OCI-LY3 (cell line): ENCODE data around the gene PGF.

ENCODE experiments used
- H2AFZ ChIP-seq: fragments of 200-600, 300-600 bp; shearing (Covaris generic); 2 replicates; pipeline ENCODE4 v1.6.0; 2014; ENCODE audit warnings: antibody characterized with exemption, low read depth, low read length
- H3K27ac ChIP-seq: fragments of 200-600, 300-600 bp; sonication (generic); 2 replicates; pipeline ENCODE4 v1.5.1; 2014; ENCODE audit warnings: mild to moderate bottlenecking, low read length, moderate library complexity, mixed read lengths
- H3K27me3 ChIP-seq: fragments of 200-600, 300-600 bp; sonication (generic); 2 replicates; pipeline ENCODE4 v1.6.1; 2014; ENCODE audit warnings: low read depth, low read length, mixed read lengths
- H3K36me3 ChIP-seq: fragments of 200-600, 300-600 bp; sonication (generic); replicated peaks from 2 replicates; pipeline ENCODE3; 2014; ENCODE audit warnings: low read depth, low read length, mixed read lengths
- H3K4me1 ChIP-seq: fragments of 300-600, 200-600 bp; sonication (generic); 2 replicates; pipeline ENCODE4 v1.6.1; 2014; ENCODE audit warnings: low read length, mixed read lengths
- H3K4me2 ChIP-seq: fragments of 200-600, 300-600 bp; sonication (generic); 2 replicates; pipeline ENCODE4 v1.6.1; 2014; ENCODE audit warnings: low read length, mixed read lengths
- H3K4me3 ChIP-seq: fragments of 300-600, 200-600 bp; sonication (generic); 2 replicates; pipeline ENCODE4 v1.5.1; 2014; ENCODE audit warnings: antibody characterized with exemption, mild to moderate bottlenecking, low read length, moderate library complexity
- H3K79me2 ChIP-seq: fragments of 300-600, 200-600 bp; shearing (Covaris generic); 2 replicates; pipeline ENCODE4 v1.6.1; 2014; ENCODE audit warnings: mild to moderate bottlenecking, low read length, mixed read lengths
- H3K9ac ChIP-seq: fragments of 300-600, 200-600 bp; shearing (Covaris generic); 2 replicates; pipeline ENCODE4 v1.6.0; 2014; ENCODE audit warnings: mild to moderate bottlenecking, low read length, moderate library complexity
- H3K9me3 ChIP-seq: fragments of 200-600, 300-600 bp; shearing (Covaris generic); 2 replicates; pipeline ENCODE4 v1.6.1; 2014; ENCODE audit warnings: low read length, mixed read lengths; ENCODE audit not compliant: insufficient read depth
- H4K20me1 ChIP-seq: fragments of 200-600, 300-600 bp; sonication (generic); 2 replicates; pipeline ENCODE4 v1.6.1; 2016; ENCODE audit warnings: low read length, mixed read lengths; ENCODE audit not compliant: insufficient read depth
- EZH2phosphoT487 ChIP-seq: fragments of 200-600 bp; shearing (Covaris generic); IDR thresholded peaks from 2 replicates; pipeline ENCODE4 v1.6.1; 2018; ENCODE audit warnings: antibody characterized with exemption, mixed run types, low read depth
- TF ChIP-seq, protein P1 (sequence below): fragments of 200-600, 300-600 bp; sonication (generic); IDR thresholded peaks from 2 replicates; pipeline ENCODE4 v1.5.1; 2014; ENCODE audit warnings: antibody characterized with exemption, low read length, low read depth

The PGF gene

DNA sequence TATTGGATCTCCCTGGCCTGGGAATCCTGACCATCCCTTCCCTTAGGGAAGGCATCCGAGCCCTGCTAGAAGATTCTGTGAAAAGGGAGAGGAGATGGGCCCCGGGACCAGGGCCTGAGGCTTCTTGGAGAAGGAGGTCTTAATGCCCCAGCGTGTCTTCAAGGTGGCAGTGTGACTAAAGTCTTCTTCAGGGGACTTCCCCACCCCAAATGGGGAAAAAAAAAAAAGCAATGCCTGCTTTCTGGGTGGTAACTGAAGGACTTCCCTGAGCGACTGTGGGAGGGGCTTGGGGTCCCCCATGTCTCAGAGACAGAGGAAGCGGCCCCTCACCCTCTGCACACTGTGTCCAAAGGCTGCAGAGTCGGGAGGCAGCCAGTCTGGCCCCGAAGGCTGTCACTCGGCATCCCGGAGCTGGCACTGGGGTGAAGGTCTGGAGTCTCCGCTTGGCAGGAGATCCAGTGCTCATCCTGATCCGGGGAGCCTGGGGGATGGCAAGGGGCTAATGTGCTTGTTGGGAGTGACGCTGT lies 7.8 kb upstream of the PGF start:
- H3K4me1 ChIP-seq: peaks cover 33% of the 10 kb centered on the region
- peak overlapping the region; percentile 87 for H3K4me2 ChIP-seq
- H3K9me3 ChIP-seq: no peaks in the 10 kb centered on the region
- H3K27me3 ChIP-seq: no peaks in the 10 kb centered on the region
- H3K9ac ChIP-seq: peak overlapping the region; percentile 69
- no peaks in the 10 kb centered on the region for H4K20me1 ChIP-seq
- H3K79me2 ChIP-seq: no peaks in the 10 kb centered on the region
- TF ChIP-seq, protein P1, sequence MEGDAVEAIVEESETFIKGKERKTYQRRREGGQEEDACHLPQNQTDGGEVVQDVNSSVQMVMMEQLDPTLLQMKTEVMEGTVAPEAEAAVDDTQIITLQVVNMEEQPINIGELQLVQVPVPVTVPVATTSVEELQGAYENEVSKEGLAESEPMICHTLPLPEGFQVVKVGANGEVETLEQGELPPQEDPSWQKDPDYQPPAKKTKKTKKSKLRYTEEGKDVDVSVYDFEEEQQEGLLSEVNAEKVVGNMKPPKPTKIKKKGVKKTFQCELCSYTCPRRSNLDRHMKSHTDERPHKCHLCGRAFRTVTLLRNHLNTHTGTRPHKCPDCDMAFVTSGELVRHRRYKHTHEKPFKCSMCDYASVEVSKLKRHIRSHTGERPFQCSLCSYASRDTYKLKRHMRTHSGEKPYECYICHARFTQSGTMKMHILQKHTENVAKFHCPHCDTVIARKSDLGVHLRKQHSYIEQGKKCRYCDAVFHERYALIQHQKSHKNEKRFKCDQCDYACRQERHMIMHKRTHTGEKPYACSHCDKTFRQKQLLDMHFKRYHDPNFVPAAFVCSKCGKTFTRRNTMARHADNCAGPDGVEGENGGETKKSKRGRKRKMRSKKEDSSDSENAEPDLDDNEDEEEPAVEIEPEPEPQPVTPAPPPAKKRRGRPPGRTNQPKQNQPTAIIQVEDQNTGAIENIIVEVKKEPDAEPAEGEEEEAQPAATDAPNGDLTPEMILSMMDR: no peak
- no peak for TF ChIP-seq EZH2phosphoT487
- peak overlapping the region; percentile 72 for H2AFZ ChIP-seq
- no peaks in the 10 kb centered on the region for H3K36me3 ChIP-seq
- H3K4me3 ChIP-seq: peak overlapping the region; percentile 73
- H3K27ac ChIP-seq: peak overlapping the region; percentile 65

DNA sequence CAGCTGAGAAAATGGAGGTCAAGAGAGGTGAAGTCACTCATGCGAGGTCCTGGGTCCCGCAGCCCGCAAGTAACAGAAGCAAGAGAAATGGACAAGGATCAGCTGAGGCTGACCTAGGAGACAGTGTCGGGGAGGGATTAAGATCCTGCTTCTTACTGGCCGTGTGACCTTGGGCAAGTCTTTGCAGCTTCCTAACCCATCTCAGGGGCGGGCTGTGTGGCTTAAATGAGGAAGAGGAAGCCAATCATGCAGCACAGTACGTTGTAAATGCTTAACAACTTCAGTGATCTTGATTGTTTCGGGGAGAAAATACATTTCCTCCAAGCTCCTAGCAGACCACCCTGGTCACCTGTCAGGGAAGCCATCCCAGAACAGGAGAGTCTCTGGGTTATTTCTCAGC lies 7.1 kb upstream of the PGF start:
- Histone ChIP-seq H3K27me3 (no peaks in the 10 kb centered on the region), H3K79me2 (no peaks in the 10 kb centered on the region), H3K9me3 (no peaks in the 10 kb centered on the region), H3K4me1 (peaks cover 33% of the 10 kb centered on the region), H3K4me3 (peak overlapping the region; percentile 73), H3K4me2 (peak overlapping the region; percentile 87), H3K27ac (peak overlapping the region; percentile 65), H4K20me1 (no peaks in the 10 kb centered on the region), H2AFZ (peak overlapping the region; percentile 72), H3K9ac (peak overlapping the region; percentile 69), H3K36me3 (no peaks in the 10 kb centered on the region)
- TF ChIP-seq EZH2phosphoT487: no peak
- TF ChIP-seq, protein P1: no peak

DNA sequence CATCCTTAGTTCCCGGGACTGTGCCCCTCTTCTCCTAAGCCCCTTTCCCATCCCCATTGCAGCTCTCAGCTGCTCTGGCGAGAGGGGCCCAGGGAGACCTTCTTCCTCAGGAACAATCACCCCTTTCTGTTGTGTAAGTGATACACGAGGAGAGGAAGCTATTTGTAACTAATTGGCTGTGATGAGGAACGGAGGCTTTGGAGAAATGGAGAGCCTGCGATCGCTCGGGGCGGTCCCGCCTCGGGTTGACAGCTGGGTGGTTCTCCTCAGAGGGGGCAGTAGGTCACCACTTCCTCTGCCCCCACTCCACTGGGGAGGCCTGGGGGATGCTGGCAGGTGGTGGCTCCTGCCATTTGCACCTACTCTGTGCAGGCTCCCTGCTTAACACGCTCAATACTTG lies 6.6 kb upstream of the PGF start:
- H4K20me1 ChIP-seq: no peaks in the 10 kb centered on the region
- H3K4me1 ChIP-seq: peaks cover 33% of the 10 kb centered on the region
- H3K4me2 ChIP-seq: peak overlapping the region; percentile 87
- H2AFZ ChIP-seq: peak overlapping the region; percentile 72
- H3K4me3 ChIP-seq: peak overlapping the region; percentile 73
- H3K79me2 ChIP-seq: no peaks in the 10 kb centered on the region
- TF ChIP-seq, protein P1: no peak
- no peak for TF ChIP-seq EZH2phosphoT487
- H3K27me3 ChIP-seq: no peaks in the 10 kb centered on the region
- no peaks in the 10 kb centered on the region for H3K36me3 ChIP-seq
- peak overlapping the region; percentile 65 for H3K27ac ChIP-seq
- peak overlapping the region; percentile 69 for H3K9ac ChIP-seq
- no peaks in the 10 kb centered on the region for H3K9me3 ChIP-seq

DNA sequence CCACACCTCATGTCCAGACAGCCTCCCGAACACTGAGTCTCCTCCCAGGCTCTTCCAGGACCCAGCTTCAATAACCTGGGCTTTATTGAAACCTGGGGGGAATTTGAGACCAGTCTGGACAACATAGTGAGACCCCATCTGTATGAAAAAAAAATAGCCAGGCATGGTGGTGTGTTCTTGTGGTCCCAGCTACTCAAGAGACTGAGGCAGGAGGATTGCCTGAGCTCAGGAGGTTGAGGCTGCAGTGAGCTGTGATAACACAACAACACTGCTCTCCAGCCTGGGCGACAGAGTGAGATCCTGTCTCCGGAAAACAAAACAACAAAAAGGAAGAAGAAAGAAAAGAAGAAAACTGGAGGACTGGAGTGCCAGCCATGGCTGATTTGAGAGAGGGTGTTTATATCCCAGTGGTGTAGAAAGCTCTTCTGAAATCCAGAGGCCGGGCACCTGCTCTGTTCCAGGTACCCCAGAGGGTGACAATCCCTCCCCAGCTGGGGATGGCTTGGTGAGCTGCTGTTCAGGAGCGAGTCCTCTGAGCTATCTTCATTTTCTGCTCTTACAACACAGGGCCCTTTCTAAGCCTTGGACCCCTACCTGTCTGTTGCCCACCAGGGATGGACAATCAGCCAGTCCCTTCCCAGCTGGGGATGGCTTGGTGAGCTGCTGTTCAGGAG lies 6.0 kb upstream of the PGF start:
- Histone ChIP-seq H4K20me1 (no peaks in the 10 kb centered on the region), H3K79me2 (no peaks in the 10 kb centered on the region), H3K36me3 (no peaks in the 10 kb centered on the region), H3K27ac (peak overlapping the region; percentile 65; the same call in 1 of the 2 replicates), H3K4me1 (peaks cover 33% of the 10 kb centered on the region), H3K9ac (peak overlapping the region; percentile 69; the same call in 1 of the 2 replicates), H3K4me2 (peak overlapping the region; percentile 87), H3K4me3 (peak overlapping the region; percentile 73; the same call in 1 of the 2 replicates), H3K9me3 (no peaks in the 10 kb centered on the region), H2AFZ (no peak overlapping the region), H3K27me3 (no peaks in the 10 kb centered on the region)
- TF ChIP-seq, protein P1: no peak
- TF ChIP-seq EZH2phosphoT487: no peak
